ENCODE measurements around the gene CTNND2. TPM values are rescaled to one million over a fixed set of nuclear protein-coding genes. Genes with fewer than 3 reads are reported as not detected.

CTNND2 gene
- total and polyA plus RNA-seq, 8 donors, result 9.2 to 62.8 (median 43.7) TPM

DNA sequence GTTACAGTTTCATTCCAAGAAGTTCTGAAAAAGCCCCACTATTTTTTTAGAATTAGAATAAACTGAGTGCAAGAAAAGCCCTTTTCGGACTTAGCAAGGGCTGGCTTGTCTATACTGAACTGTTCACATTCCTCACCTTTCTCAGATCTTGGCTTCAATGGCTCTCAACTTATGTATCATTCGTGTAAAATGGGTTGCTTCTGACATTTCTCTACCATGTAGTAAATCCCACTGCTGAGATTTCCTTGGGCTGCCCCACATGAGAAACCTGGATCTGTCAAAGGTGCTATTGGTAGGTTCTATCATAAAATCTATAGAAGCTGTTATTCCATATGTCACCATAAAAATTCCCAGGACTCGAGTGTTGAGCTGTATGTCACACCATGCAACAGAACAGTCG, 454.3 kb downstream of the CTNND2 start:
- no peaks in the 10 kb centered on the region for H3K27me3 ChIP-seq
- TF ChIP-seq, protein P1, sequence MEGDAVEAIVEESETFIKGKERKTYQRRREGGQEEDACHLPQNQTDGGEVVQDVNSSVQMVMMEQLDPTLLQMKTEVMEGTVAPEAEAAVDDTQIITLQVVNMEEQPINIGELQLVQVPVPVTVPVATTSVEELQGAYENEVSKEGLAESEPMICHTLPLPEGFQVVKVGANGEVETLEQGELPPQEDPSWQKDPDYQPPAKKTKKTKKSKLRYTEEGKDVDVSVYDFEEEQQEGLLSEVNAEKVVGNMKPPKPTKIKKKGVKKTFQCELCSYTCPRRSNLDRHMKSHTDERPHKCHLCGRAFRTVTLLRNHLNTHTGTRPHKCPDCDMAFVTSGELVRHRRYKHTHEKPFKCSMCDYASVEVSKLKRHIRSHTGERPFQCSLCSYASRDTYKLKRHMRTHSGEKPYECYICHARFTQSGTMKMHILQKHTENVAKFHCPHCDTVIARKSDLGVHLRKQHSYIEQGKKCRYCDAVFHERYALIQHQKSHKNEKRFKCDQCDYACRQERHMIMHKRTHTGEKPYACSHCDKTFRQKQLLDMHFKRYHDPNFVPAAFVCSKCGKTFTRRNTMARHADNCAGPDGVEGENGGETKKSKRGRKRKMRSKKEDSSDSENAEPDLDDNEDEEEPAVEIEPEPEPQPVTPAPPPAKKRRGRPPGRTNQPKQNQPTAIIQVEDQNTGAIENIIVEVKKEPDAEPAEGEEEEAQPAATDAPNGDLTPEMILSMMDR (IDR thresholded peaks at IDR 0.05), result no peak
- FAIRE-seq, result no peak

DNA sequence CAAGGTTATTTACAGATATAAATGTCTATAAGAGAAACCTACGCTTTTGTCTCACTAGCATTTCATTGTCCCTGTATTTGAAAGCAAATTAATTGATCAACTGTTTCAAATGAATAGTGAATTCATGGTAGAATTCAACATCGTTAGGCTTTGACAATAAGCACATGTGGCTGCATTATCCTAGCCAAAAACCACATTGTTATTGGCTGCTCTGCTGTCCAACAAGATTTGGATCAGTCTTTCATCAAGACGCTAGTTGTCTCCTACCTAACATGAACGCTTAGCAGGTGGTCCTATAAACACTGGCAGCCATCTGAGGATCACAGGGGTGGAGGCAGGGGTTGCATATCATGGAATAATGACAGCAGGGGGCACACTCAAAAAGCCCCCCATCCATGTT, 455.0 kb downstream of the CTNND2 start:
- Histone ChIP-seq H3K27me3 (no peaks in the 10 kb centered on the region), H3K27ac (no peak overlapping the region), H3K36me3 (peaks cover 0 to 5% (median 0%) of the 10 kb centered on the region in 3 donors), H3K9me3 (no peaks in the 10 kb centered on the region), H3K4me1 (no peaks in the 10 kb centered on the region), H3K4me3 (no peak overlapping the region)
- DNase-seq (no peak), FAIRE-seq (no peak), ATAC-seq (no peak)
- TF ChIP-seq, protein P1 (IDR thresholded peaks at IDR 0.05), result no peak
- intact Hi-C loops (cut with DNase I), result no loop called here
- 85 to 87% methylated on average over 4 of the region's 4 CpGs for WGBS, 2 donors

More for the DNA sequence above, 454.3 kb downstream of the CTNND2 start:
- Histone ChIP-seq H3K9me3 (no peaks in the 10 kb centered on the region), H3K4me1 (no peaks in the 10 kb centered on the region), H3K27ac (no peak overlapping the region), H3K4me3 (no peak overlapping the region), H3K36me3 (peaks cover 0 to 5% (median 0%) of the 10 kb centered on the region in 3 donors)
- WGBS, 2 donors, result 95% methylated on average over 4 of the region's 4 CpGs
- no peak for ATAC-seq
- intact Hi-C loops (cut with DNase I), result no loop called here
- no peak for DNase-seq

DNA sequence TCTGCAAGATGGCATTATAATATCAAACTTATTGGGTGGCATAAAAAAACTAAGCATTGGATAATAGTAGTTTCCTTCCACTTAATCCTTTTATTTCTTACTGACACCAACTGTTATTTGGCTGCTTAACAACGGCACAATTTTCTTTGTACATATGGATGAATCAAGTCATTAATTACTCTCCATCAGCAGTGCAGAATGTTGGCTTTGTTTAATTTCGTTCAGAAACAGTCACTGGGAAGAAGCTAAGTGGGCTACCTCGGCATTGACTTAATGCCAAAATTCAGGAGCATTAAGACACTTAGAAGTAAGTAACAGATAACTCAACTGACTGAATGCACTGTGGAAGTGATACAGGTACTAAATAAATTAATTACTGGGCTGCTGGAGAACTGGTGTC, 460.4 kb downstream of the CTNND2 start:
- Histone ChIP-seq H3K27me3 (no peaks in the 10 kb centered on the region), H3K4me1 (no peaks in the 10 kb centered on the region), H3K36me3 (peaks cover 0 to 5% (median 0%) of the 10 kb centered on the region in 3 donors), H3K27ac (no peak overlapping the region), H3K4me3 (no peak overlapping the region), H3K9me3 (no peaks in the 10 kb centered on the region)
- FAIRE-seq (no peak), ATAC-seq (no peak), DNase-seq (no peak)
- TF ChIP-seq, protein P1 (IDR thresholded peaks at IDR 0.05), result no peak
- intact Hi-C loops (cut with DNase I), result no loop called here
- WGBS, 2 donors, result 45 to 50% methylated on average over 3 of the region's 3 CpGs

DNA sequence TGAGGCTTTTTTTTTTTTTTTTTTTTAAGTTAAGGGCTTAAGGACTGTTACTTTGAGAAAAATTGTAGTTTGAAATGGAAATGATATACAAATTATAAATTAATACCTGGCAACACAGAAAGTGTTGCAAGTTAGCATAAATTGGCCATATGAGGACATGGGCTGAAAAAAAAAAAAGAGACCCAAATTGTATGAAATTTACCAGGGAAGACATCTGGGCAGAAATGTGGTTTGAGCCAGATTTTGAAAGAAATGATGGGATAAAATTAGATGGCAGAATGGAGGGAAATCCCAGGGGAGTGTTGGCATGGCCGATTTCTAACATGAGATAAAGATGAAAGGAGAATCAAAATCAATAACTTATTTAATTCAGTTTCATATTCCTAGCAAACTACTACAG, 472.1 kb downstream of the CTNND2 start:
- H3K4me3 ChIP-seq, result no peak overlapping the region
- DNase-seq, result no peak
- TF ChIP-seq, protein P1 (IDR thresholded peaks at IDR 0.05), result no peak
- intact Hi-C loops (cut with DNase I), result no loop called here
- H3K9me3 ChIP-seq, result no peaks in the 10 kb centered on the region
- FAIRE-seq, result no peak
- no peaks in the 10 kb centered on the region for H3K27me3 ChIP-seq
- no peaks in the 10 kb centered on the region for H3K36me3 ChIP-seq
- H3K27ac ChIP-seq, result no peak overlapping the region
- 42 to 63% methylated on average over 1 of the region's 1 CpG for WGBS, 2 donors
- H3K4me1 ChIP-seq, result no peaks in the 10 kb centered on the region
- ATAC-seq, result no peak

DNA sequence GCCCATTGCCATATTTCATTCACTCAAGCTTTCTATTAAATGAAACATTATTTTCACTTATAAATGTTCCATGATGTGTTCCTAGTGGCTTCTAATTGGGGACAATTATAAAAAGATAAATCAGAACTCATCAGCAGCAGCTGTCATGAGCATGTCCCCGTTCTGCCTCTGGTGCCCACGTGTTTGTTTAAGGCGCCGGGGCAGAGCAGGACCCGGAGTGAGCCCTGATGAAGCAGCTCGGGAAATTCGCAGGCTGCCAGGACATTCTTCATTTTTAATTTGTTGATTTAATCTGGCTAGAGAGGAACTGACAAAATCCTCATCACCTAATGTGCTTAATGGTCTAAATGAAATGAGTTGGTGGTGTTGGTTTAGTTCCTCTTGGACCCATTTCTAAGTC, 475.0 kb downstream of the CTNND2 start:
- WGBS, 2 donors, result 77 to 89% methylated on average over 7 of the region's 7 CpGs
- Histone ChIP-seq H3K4me3 (no peak overlapping the region), H3K27ac (no peak overlapping the region), H3K27me3 (no peaks in the 10 kb centered on the region), H3K36me3 (no peaks in the 10 kb centered on the region), H3K4me1 (no peaks in the 10 kb centered on the region), H3K9me3 (no peaks in the 10 kb centered on the region)
- FAIRE-seq, result no peak
- intact Hi-C loops (cut with DNase I), result no loop called here
- ATAC-seq, result peak in 1 of 4 donors; percentile 34
- DNase-seq, result no peak
- TF ChIP-seq, protein P1 (IDR thresholded peaks at IDR 0.05), result no peak
